Mesenchymal stem cell (in vitro differentiated cells and primary cell): ENCODE results near the gene SUN5.

Experiments used
- DNase-seq: peaks from one replicate; pipeline ENCODE4 v3.0.0-alpha.2; 2013
- H2AFZ ChIP-seq: one replicate; pipeline ENCODE4 v1.6.1; 2013; ENCODE audit warnings: low read depth, mild to moderate bottlenecking, control low read depth, inconsistent platforms, low read length, moderate library complexity
- H2AK5ac ChIP-seq: 2 replicates; pipeline ENCODE4 v1.6.1; 2013; ENCODE audit warnings: low read length, moderate library complexity, mild to moderate bottlenecking, inconsistent platforms; ENCODE audit not compliant: severe bottlenecking
- H2BK120ac ChIP-seq: one replicate; pipeline ENCODE4 v1.6.1; 2013; ENCODE audit warnings: low read depth, mild to moderate bottlenecking, inconsistent platforms, low read length, moderate library complexity
- H2BK12ac ChIP-seq, 2 experiments: one replicate each; pipeline ENCODE4 v1.6.1; 2013; ENCODE audit warnings: inconsistent platforms in 2 of 2, low read length in 2 of 2, mild to moderate bottlenecking in 2 of 2, moderate library complexity in 2 of 2, control low read depth in 1 of 2
- H2BK15ac ChIP-seq: one replicate; pipeline ENCODE4 v1.6.1; 2013; ENCODE audit warnings: mild to moderate bottlenecking, low read depth, inconsistent platforms; ENCODE audit not compliant: poor library complexity, severe bottlenecking
- H2BK5ac ChIP-seq: 2 replicates; pipeline ENCODE4 v1.6.1; 2013; ENCODE audit warnings: low read depth, mild to moderate bottlenecking, low read length, control low read depth, inconsistent platforms; ENCODE audit not compliant: poor library complexity, severe bottlenecking
- H3K14ac ChIP-seq, 2 experiments: one replicate each; pipeline ENCODE4 v1.6.1; 2013; ENCODE audit warnings: inconsistent platforms in 2 of 2, low read length in 2 of 2, control low read depth in 1 of 2, mild to moderate bottlenecking in 1 of 2, moderate library complexity in 1 of 2
- H3K18ac ChIP-seq, 2 experiments: one replicate each; pipeline ENCODE4 v1.6.1; 2013; ENCODE audit warnings: inconsistent platforms in 2 of 2, low read length in 2 of 2, control low read depth in 1 of 2, low read depth in 1 of 2, mild to moderate bottlenecking in 1 of 2
- H3K23ac ChIP-seq, 2 experiments: one replicate each; pipeline ENCODE4 v1.6.1; 2013; ENCODE audit warnings: inconsistent platforms in 2 of 2, low read length in 2 of 2, mild to moderate bottlenecking in 2 of 2, moderate library complexity in 2 of 2, control low read depth in 1 of 2
- H3K27ac ChIP-seq: 2 replicates; pipeline ENCODE4 v1.5.1; 2013; ENCODE audit warnings: mild to moderate bottlenecking, moderate library complexity, low read length, control low read depth, inconsistent platforms; ENCODE audit not compliant: poor library complexity, severe bottlenecking
- H3K27me3 ChIP-seq, 2 experiments: 2 replicates each; pipeline versions ENCODE4 v1.6.1 to v1.7.0; 2013; ENCODE audit warnings: low read length in 2 of 2, mild to moderate bottlenecking in 2 of 2, moderate library complexity in 2 of 2, control low read depth in 1 of 2, inconsistent platforms in 1 of 2; ENCODE audit not compliant: control insufficient read depth in 1 of 2, insufficient read depth in 1 of 2
- H3K36me3 ChIP-seq, 2 experiments: 2 replicates each; pipeline versions ENCODE4 v1.6.1 to v1.7.0; 2013; ENCODE audit warnings: low read length in 2 of 2, control low read depth in 1 of 2, inconsistent platforms in 1 of 2, low read depth in 1 of 2, mild to moderate bottlenecking in 1 of 2; ENCODE audit not compliant: insufficient read depth in 2 of 2, control insufficient read depth in 1 of 2
- H3K4ac ChIP-seq, 2 experiments: one replicate each; pipeline ENCODE4 v1.6.1; 2013; ENCODE audit warnings: inconsistent platforms in 2 of 2, low read length in 2 of 2, mild to moderate bottlenecking in 2 of 2, moderate library complexity in 2 of 2, control low read depth in 1 of 2, low read depth in 1 of 2
- H3K4me1 ChIP-seq: 2 replicates; pipeline ENCODE4 v1.6.1; 2013; ENCODE audit warnings: low read depth, low read length, control low read depth; ENCODE audit not compliant: control insufficient read depth, insufficient read depth
- H3K4me2 ChIP-seq: 2 replicates; pipeline ENCODE4 v1.6.1; 2013; ENCODE audit warnings: low read length, mild to moderate bottlenecking, inconsistent platforms; ENCODE audit not compliant: poor library complexity, severe bottlenecking
- H3K4me3 ChIP-seq, 2 experiments: 2 replicates each; pipeline versions ENCODE4 v1.5.1 to v1.7.0; 2013; ENCODE audit warnings: low read length in 2 of 2, mild to moderate bottlenecking in 2 of 2, control low read depth in 1 of 2, low read depth in 1 of 2; ENCODE audit not compliant: insufficient read depth in 1 of 2
- H3K79me1 ChIP-seq: replicated peaks from 2 replicates; pipeline ENCODE4 v1.6.1; 2013; ENCODE audit warnings: mild to moderate bottlenecking, control low read depth, low read length, inconsistent platforms; ENCODE audit not compliant: poor library complexity, severe bottlenecking
- H3K9ac ChIP-seq: 2 replicates; pipeline ENCODE4 v1.7.0; 2013; ENCODE audit warnings: mild to moderate bottlenecking, low read length, moderate library complexity
- H3K9me3 ChIP-seq: 2 replicates; pipeline ENCODE4 v1.7.0; 2013; ENCODE audit warnings: mild to moderate bottlenecking, low read length; ENCODE audit not compliant: control insufficient read depth
- H4K8ac ChIP-seq: one replicate; pipeline ENCODE4 v1.6.1; 2013; ENCODE audit warnings: inconsistent platforms, mild to moderate bottlenecking, low read length, moderate library complexity
- H4K91ac ChIP-seq: one replicate; pipeline ENCODE4 v1.6.1; 2013; ENCODE audit warnings: mild to moderate bottlenecking, low read length, inconsistent platforms
- WGBS: methylation state at CpG from one replicate; pipeline ENCODE4 v1.1.7; 2013; ENCODE audit warnings: mixed read lengths; 5-methylcytosine and 5-hydroxymethylcytosine counted together

SUN5 gene

GRCh38 chr20:33020278-33021161, 16.3 kb upstream of the SUN5 start:
- no peak overlapping the region for H3K14ac ChIP-seq
- no peak overlapping the region for H4K91ac ChIP-seq
- no peaks in the 10 kb centered on the region for H3K4me1 ChIP-seq
- no peak overlapping the region for H2BK120ac ChIP-seq
- 78% methylated on average over 18 of the region's 18 CpGs for WGBS
- H3K4ac ChIP-seq, result no peak overlapping the region
- no peaks in the 10 kb centered on the region for H3K79me1 ChIP-seq
- peaks cover 5% of the 10 kb centered on the region for H3K9me3 ChIP-seq
- no peak overlapping the region for H3K23ac ChIP-seq
- H3K9ac ChIP-seq, result no peak overlapping the region
- H3K4me2 ChIP-seq, result no peak overlapping the region
- H2BK15ac ChIP-seq, result no peak overlapping the region
- H2AK5ac ChIP-seq, result no peak overlapping the region
- no peak overlapping the region for H3K27ac ChIP-seq
- H3K36me3 ChIP-seq, result no peaks in the 10 kb centered on the region
- DNase-seq, result no peak
- H3K18ac ChIP-seq, result no peak overlapping the region
- H2AFZ ChIP-seq, result no peak overlapping the region
- H2BK12ac ChIP-seq, result no peak overlapping the region
- no peak overlapping the region for H4K8ac ChIP-seq
- peaks cover 10 to 56% of the 10 kb centered on the region in 2 experiments for H3K27me3 ChIP-seq
- H3K4me3 ChIP-seq, result no peak overlapping the region
- H2BK5ac ChIP-seq, result no peak overlapping the region

GRCh38 chr20:33019465-33020277, 15.4 kb upstream of the SUN5 start:
- H3K9ac ChIP-seq, result no peak overlapping the region
- H2BK120ac ChIP-seq, result no peak overlapping the region
- H3K4me1 ChIP-seq, result no peaks in the 10 kb centered on the region
- H3K27ac ChIP-seq, result no peak overlapping the region
- DNase-seq, result no peak
- 85% methylated on average over 23 of the region's 23 CpGs for WGBS
- no peaks in the 10 kb centered on the region for H3K36me3 ChIP-seq
- H2AK5ac ChIP-seq, result no peak overlapping the region
- no peak overlapping the region for H3K18ac ChIP-seq
- no peak overlapping the region for H2AFZ ChIP-seq
- no peak overlapping the region for H3K4ac ChIP-seq
- H3K4me2 ChIP-seq, result no peak overlapping the region
- no peak overlapping the region for H3K14ac ChIP-seq
- H2BK12ac ChIP-seq, result no peak overlapping the region
- no peaks in the 10 kb centered on the region for H3K9me3 ChIP-seq
- H3K4me3 ChIP-seq, result no peak overlapping the region
- H3K23ac ChIP-seq, result no peak overlapping the region
- H4K91ac ChIP-seq, result no peak overlapping the region
- peaks cover 19 to 61% of the 10 kb centered on the region in 2 experiments for H3K27me3 ChIP-seq
- H4K8ac ChIP-seq, result no peak overlapping the region
- no peak overlapping the region for H2BK15ac ChIP-seq
- no peak overlapping the region for H2BK5ac ChIP-seq
- H3K79me1 ChIP-seq, result no peaks in the 10 kb centered on the region

- Histone ChIP-seq H3K4me2 (no peak overlapping the region), H3K23ac (no peak overlapping the region), H3K14ac (no peak overlapping the region), H2BK12ac (no peak overlapping the region), H3K36me3 (no peaks in the 10 kb centered on the region), H3K27me3 (peaks cover 28 to 63% of the 10 kb centered on the region in 2 experiments), H2BK120ac (no peak overlapping the region), H2AK5ac (no peak overlapping the region), H3K4ac (no peak overlapping the region), H3K18ac (no peak overlapping the region), H3K4me1 (no peaks in the 10 kb centered on the region), H3K27ac (no peak overlapping the region), H3K4me3 (no peak overlapping the region), H3K9me3 (no peaks in the 10 kb centered on the region), H4K8ac (no peak overlapping the region), H2BK5ac (no peak overlapping the region), H3K79me1 (no peaks in the 10 kb centered on the region), H3K9ac (no peak overlapping the region), H4K91ac (no peak overlapping the region), H2AFZ (no peak overlapping the region), H2BK15ac (no peak overlapping the region)
- DNase-seq, result no peak
- 71% methylated on average over 14 of the region's 14 CpGs for WGBS
These were observed 14.1 kb upstream of the SUN5 start for GRCh38 chr20:33018169-33018931.
